Activated CD8-positive, alpha-beta T cell treated with anti-CD3 and anti-CD28 coated beads for 36 hours (primary cell): ENCODE measurements around the gene LRRC47. TPM values are rescaled to one million over a fixed set of nuclear protein-coding genes. Genes with fewer than 3 reads are reported as not detected.
"Not testable (repeated sequence)": the region's sequence is repeated elsewhere in the genome, so short reads cannot be mapped to it uniquely, and the experiment has no call there.

Experiments
- ATAC-seq: fragments of 200-7000 bp; cut with Tn5 transposase; one replicate; pipeline ENCODE4 v1.10.0; 2021; ENCODE audit warnings: mild to moderate bottlenecking, moderate library complexity
- CTCF ChIA-PET: fragments of 350-600 bp; sonication (Branson Sonifier 250); formaldehyde crosslinking; loops from one replicate; lab custom pipeline; 2021; ENCODE audit warnings: antibody characterized with exemption; lab: Charles Lee
- POLR2A ChIA-PET: fragments of 350-600 bp; sonication (Branson Sonifier 250); formaldehyde crosslinking; loops from one replicate; lab custom pipeline; 2021; ENCODE audit warnings: antibody characterized with exemption; lab: Charles Lee
- DNase-seq: peaks from one replicate; pipeline ENCODE4 v3.0.0-alpha.2; 2020
- H3K27ac Mint-ChIP-seq: one replicate; pipeline ENCODE4 v1.8.0; 2021; ENCODE audit warnings: mild to moderate bottlenecking, mixed read lengths
- H3K27me3 Mint-ChIP-seq: one replicate; pipeline ENCODE4 v1.8.0; 2021; ENCODE audit warnings: mixed read lengths
- H3K36me3 Mint-ChIP-seq: one replicate; pipeline ENCODE4 v1.8.0; 2021; ENCODE audit warnings: low read depth, mixed read lengths
- H3K4me1 Mint-ChIP-seq: one replicate; pipeline ENCODE4 v1.8.0; 2021; ENCODE audit warnings: low read depth, mixed read lengths
- H3K4me3 Mint-ChIP-seq: one replicate; pipeline ENCODE4 v1.8.0; 2021; ENCODE audit warnings: mild to moderate bottlenecking, moderate library complexity, mixed read lengths
- H3K9me3 Mint-ChIP-seq: one replicate; pipeline ENCODE4 v1.8.0; 2021; ENCODE audit warnings: mixed read lengths
- CTCF ChIP-seq: fragments of 200-600 bp; IDR thresholded peaks from one replicate; pipeline ENCODE4 v1.8.0; 2022; ENCODE audit warnings: antibody characterized with exemption, mild to moderate bottlenecking
- intact Hi-C: fragments of 100-400 bp; cut with micrococcal nuclease; formaldehyde crosslinking; loops from one replicate; pipeline ENCODE4 v1.10.0; 2022
- total RNA-seq, 2 experiments: library from RNA; stranded (reverse); gene quantifications; one replicate each; pipeline ENCODE4 v1.2.3, GENCODE V29; 2021

The LRRC47 gene
- total RNA-seq, 2 experiments from 2014 or later: 32.6 to 33.1 TPM

GRCh38 chr1:3817138-3817740 is 20.9 kb upstream of the LRRC47 start:
- ATAC-seq: no peak
- ChIA-PET POLR2A (no interaction called here), CTCF (no interaction called here)
- no peak for DNase-seq
- Mint-ChIP-seq H3K27ac (no peak overlapping the region), H3K9me3 (no peaks in the 10 kb centered on the region), H3K27me3 (no peaks in the 10 kb centered on the region), H3K4me3 (no peak overlapping the region), H3K36me3 (peaks cover 6% of the 10 kb centered on the region), H3K4me1 (no peaks in the 10 kb centered on the region)
- intact Hi-C loops: no loop called here
- TF ChIP-seq CTCF: no peak

GRCh38 chr1:3816331-3817137 is 20.2 kb upstream of the LRRC47 start:
- no peak for TF ChIP-seq CTCF
- ATAC-seq: no peak
- Mint-ChIP-seq H3K9me3 (no peaks in the 10 kb centered on the region), H3K36me3 (peaks cover 5% of the 10 kb centered on the region), H3K4me1 (no peaks in the 10 kb centered on the region), H3K27me3 (no peaks in the 10 kb centered on the region), H3K27ac (no peak overlapping the region), H3K4me3 (no peak overlapping the region)
- ChIA-PET POLR2A (no interaction called here), CTCF (no interaction called here)
- intact Hi-C loops: no loop called here
- DNase-seq: no peak

- intact Hi-C loops: no loop called here
Observed at GRCh38 chr1:3814771-3815561, 18.7 kb upstream of the LRRC47 start.

GRCh38 chr1:3814065-3814464 is 17.8 kb upstream of the LRRC47 start:
- H3K27ac Mint-ChIP-seq: no peak overlapping the region
- intact Hi-C loops: no loop called here
- no peak overlapping the region for H3K4me3 Mint-ChIP-seq
- no peaks in the 10 kb centered on the region for H3K36me3 Mint-ChIP-seq
- ChIA-PET POLR2A (no interaction called here), CTCF (no interaction called here)
- no peaks in the 10 kb centered on the region for H3K9me3 Mint-ChIP-seq
- DNase-seq: no peak
- H3K27me3 Mint-ChIP-seq: no peaks in the 10 kb centered on the region
- no peak for ATAC-seq
- H3K4me1 Mint-ChIP-seq: no peaks in the 10 kb centered on the region
- TF ChIP-seq CTCF: no peak

More at GRCh38 chr1:3814771-3815561, 18.7 kb upstream of the LRRC47 start:
- ChIA-PET CTCF (no interaction called here), POLR2A (no interaction called here)
- Mint-ChIP-seq H3K4me3 (no peak overlapping the region), H3K27me3 (no peaks in the 10 kb centered on the region), H3K27ac (no peak overlapping the region), H3K4me1 (no peaks in the 10 kb centered on the region), H3K36me3 (peaks cover 2% of the 10 kb centered on the region), H3K9me3 (no peaks in the 10 kb centered on the region)
- no peak for DNase-seq
- no peak for TF ChIP-seq CTCF
- ATAC-seq: no peak

- H3K9me3 Mint-ChIP-seq: no peaks in the 10 kb centered on the region
- POLR2A ChIA-PET: no interaction called here
Observed at GRCh38 chr1:3811595-3811911, 15.3 kb upstream of the LRRC47 start.

GRCh38 chr1:3810149-3810761 is 14.0 kb upstream of the LRRC47 start:
- ATAC-seq, H3K27ac Mint-ChIP-seq, DNase-seq, CTCF ChIA-PET, H3K27me3 Mint-ChIP-seq, H3K4me1 Mint-ChIP-seq, POLR2A ChIA-PET, H3K36me3 Mint-ChIP-seq, H3K9me3 Mint-ChIP-seq, intact Hi-C loops, H3K4me3 Mint-ChIP-seq: not testable (repeated sequence)

More at GRCh38 chr1:3811595-3811911, 15.3 kb upstream of the LRRC47 start:
- ATAC-seq (no peak), DNase-seq (no peak)
- CTCF ChIA-PET: no interaction called here
- Mint-ChIP-seq H3K4me1 (no peaks in the 10 kb centered on the region), H3K4me3 (no peak overlapping the region), H3K27ac (no peak overlapping the region), H3K27me3 (peaks cover 2% of the 10 kb centered on the region), H3K36me3 (no peaks in the 10 kb centered on the region)
- intact Hi-C loops: no loop called here
- no peak for TF ChIP-seq CTCF
